Measurements from ENCODE around the gene TPR.

Gene TPR

GRCh38 chr1:186286615-186287315, 88.3 kb downstream of the TPR start:
- DNase-seq, result no peak

GRCh38 chr1:186283374-186283773, 91.7 kb downstream of the TPR start:
- DNase-seq, result no peak

- no peak for DNase-seq
These were observed 92.6 kb downstream of the TPR start for GRCh38 chr1:186282466-186282865.

GRCh38 chr1:186275822-186276221, 99.2 kb downstream of the TPR start:
- DNase-seq, result no peak

GRCh38 chr1:186272486-186272885, 102.6 kb downstream of the TPR start:
- no peak for DNase-seq

- DNase-seq, result no peak
These were observed 104.0 kb downstream of the TPR start for GRCh38 chr1:186271032-186271431.
